D721Med (cell line): ENCODE measurements around the gene BSND.

Experiments
- DNase-seq: peaks from one replicate; pipeline ENCODE4 v3.0.0; 2011; ENCODE audit warnings: low spot score; ENCODE audit not compliant: insufficient read length
- FAIRE-seq: peaks from 2 replicates; lab custom pipeline; 2011; peaks lifted over from hg19 to GRCh38; lab: Jason Lieb, UNC
- TF ChIP-seq, protein P1 (sequence below): IDR thresholded peaks from 2 replicates; pipeline ENCODE4 v1.5.1; 2012; ENCODE audit warnings: mild to moderate bottlenecking, control low read depth; ENCODE audit not compliant: insufficient read depth; ENCODE audit errors: missing control alignments

Gene BSND

DNA sequence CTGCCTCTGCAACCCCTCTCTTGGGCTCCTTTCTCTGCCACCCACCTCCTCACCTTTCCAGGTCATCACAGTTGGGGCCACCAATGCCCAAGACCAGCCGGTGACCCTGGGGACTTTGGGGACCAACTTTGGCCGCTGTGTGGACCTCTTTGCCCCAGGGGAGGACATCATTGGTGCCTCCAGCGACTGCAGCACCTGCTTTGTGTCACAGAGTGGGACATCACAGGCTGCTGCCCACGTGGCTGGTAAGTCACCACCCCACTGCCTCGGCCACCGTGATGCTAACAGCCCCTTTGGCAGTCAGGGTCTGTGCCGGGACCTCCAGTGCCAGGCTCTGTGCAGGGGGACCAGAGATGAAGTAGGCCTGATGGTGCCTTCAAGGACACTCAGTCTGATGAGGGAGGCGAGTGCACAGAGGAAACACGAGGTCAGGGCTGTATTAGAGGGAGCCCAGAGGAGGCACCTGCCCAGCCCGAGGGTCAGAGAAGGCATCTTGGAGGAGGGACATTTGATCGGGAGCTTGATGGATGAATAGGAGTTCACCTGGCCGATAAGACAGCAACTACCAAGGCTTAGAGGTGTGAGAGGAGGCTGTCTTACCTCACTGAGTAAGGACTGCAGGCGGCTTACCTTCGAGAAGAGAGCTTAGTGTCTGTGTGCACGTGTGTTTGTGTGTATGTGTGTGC lies 58.7 kb downstream of the BSND start:
- no peak for FAIRE-seq
- TF ChIP-seq, protein P1, sequence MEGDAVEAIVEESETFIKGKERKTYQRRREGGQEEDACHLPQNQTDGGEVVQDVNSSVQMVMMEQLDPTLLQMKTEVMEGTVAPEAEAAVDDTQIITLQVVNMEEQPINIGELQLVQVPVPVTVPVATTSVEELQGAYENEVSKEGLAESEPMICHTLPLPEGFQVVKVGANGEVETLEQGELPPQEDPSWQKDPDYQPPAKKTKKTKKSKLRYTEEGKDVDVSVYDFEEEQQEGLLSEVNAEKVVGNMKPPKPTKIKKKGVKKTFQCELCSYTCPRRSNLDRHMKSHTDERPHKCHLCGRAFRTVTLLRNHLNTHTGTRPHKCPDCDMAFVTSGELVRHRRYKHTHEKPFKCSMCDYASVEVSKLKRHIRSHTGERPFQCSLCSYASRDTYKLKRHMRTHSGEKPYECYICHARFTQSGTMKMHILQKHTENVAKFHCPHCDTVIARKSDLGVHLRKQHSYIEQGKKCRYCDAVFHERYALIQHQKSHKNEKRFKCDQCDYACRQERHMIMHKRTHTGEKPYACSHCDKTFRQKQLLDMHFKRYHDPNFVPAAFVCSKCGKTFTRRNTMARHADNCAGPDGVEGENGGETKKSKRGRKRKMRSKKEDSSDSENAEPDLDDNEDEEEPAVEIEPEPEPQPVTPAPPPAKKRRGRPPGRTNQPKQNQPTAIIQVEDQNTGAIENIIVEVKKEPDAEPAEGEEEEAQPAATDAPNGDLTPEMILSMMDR: no peak
- no peak for DNase-seq

DNA sequence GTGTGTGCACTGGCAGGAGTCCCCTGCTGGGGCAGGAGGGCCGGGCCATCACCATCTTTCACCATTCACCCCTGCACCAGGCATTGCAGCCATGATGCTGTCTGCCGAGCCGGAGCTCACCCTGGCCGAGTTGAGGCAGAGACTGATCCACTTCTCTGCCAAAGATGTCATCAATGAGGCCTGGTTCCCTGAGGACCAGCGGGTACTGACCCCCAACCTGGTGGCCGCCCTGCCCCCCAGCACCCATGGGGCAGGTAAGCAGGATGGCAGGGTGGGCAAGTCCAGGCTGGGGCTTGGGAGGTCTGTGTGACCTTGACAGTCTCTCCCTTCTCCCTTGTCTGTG lies 59.2 kb downstream of the BSND start:
- FAIRE-seq: no peak
- peak; percentile 6 for DNase-seq

GRCh38 chr1:55059302-55060132 lies 60.8 kb downstream of the BSND start:
- TF ChIP-seq, protein P1: no peak

More for the DNA sequence above, 59.2 kb downstream of the BSND start:
- TF ChIP-seq, protein P1: no peak

GRCh38 chr1:55060133-55060999 lies 61.6 kb downstream of the BSND start:
- FAIRE-seq (no peak), DNase-seq (no peak)
- TF ChIP-seq, protein P1: no peak

More at GRCh38 chr1:55059302-55060132, 60.8 kb downstream of the BSND start:
- DNase-seq: no peak
- no peak for FAIRE-seq

GRCh38 chr1:55061000-55061705 lies 62.4 kb downstream of the BSND start:
- TF ChIP-seq, protein P1: no peak
- DNase-seq (no peak), FAIRE-seq (no peak)
